Colon (tissue), 2 donors: ENCODE results near the gene DIAPH1.

Source experiments
- FAIRE-seq: peaks from 2 replicates; lab custom pipeline; 2012; peaks lifted over from hg19 to GRCh38; lab: Jason Lieb, UNC
- donor health status: control.
- donor health status: control.

DIAPH1 gene

DNA sequence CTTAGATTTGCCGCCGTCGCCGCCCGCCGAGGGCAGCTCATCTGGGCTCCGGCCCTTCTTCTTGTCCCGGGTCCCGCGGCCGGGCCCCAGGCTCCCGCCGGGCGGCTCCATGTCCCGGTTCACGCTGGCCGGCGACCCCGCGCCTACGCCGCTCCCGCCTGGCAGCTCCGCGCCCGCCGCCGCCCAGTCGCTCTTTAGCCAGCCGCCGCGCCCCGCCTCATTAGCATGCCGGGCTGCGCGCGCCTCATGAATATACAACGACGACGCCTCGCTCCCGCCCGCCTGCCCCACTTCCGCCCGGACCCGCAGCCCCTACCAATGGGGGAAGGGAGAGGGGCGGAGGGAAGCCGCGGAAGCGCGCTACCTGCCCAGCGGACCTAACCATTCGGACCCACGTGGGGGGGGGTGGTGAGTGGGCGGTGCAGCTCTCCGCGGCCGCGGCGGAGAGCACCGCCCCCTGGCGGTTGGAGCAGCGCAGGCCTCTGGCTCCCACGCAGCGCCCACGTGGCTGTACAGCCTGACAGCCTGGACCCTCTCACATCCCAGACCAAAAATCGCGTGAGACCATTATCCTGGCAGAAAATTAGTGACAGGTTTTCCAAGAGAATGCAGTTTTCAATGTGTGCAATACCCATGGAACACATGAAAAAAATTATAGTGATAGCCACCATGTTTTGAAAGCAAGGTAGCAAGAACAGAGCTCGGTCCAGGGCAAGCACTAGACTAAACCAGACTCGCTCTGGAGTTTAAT, at the start of gene DIAPH1:
Gene DIAPH1 (minus strand): TSS at position 197 of the 751 bp plus-strand sequence. CDS start 86 bp downstream, at position 111.
- no peak for FAIRE-seq

DNA sequence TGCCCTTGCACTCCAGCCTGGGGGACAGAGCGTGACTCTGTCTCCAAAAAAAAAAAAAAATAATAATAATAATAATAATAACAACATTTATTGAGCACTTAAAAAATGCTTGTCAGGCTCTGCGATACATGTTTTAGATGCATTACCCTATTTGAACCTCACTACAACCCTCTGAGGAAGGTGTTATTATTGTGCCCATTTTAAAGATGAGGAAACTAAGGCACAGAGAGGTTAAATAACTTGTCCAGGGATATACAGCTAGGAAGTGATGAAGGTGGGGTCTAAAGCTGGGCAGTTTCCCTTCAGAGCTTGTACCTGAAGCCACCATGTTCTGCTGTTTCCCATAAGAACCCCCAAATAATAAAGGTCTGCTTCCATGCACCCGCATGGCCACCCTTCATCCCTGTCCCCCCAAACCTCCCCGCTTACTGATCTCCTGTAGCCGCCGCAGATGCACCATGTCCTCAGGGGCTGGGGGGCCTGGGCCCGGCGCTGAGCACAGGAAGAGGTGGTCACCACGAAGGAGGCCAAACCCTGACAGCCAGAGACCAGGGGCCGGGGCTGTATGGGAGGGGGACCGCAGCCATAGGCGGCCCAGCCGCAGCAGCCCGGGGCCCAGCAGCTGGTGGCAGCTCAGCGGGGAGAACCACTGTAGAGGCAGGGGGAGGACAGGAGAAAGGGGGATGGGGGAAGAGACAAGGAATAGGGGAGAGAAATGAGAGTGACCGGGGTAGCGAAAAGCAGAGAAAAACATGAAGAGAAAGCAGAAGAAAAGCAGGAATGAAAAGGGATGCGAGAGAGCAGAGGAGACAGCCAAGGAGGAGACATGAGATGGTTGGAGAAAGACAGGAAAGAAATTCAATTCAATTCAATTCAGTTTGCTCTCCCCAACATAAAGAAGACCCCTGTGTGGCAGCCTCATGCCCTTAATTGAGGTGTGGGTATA, 47.5 kb upstream of the DIAPH1 start:
- no peak for FAIRE-seq

DNA sequence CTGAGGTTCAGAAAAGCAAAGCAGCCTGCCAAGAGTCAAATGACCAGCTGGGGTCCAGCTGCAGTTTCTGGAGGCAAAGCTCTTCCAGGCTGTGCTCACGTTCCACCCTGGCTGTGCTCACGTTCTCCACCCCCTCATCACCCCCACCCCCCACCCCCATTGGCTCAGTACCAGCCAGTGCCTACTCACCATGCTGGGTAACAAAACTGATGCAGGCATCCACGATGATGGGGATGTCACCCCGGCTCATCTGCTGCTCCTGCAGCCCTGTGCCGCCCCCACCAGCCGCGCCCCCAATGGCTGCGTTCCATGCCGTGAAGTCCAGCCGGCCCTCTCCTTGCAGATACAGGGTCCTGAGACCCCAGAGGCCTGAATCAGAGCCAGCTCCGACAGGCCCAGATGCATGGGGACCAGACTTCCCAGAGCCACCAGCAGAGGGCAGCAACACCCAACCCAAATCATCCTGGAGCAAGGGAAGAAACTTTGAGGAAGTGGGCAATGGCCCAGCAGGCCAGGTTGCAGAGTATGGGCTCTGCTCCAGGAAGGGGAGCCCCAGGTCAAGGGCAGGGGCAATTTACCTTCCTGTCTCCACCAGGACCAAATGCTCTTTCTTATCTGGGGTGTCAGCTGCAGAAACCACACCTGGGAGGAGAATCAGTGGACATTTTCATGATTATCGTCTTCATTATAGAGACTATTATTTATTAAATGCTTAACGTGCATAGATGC, 46.1 kb upstream of the DIAPH1 start:
- no peak for FAIRE-seq

DNA sequence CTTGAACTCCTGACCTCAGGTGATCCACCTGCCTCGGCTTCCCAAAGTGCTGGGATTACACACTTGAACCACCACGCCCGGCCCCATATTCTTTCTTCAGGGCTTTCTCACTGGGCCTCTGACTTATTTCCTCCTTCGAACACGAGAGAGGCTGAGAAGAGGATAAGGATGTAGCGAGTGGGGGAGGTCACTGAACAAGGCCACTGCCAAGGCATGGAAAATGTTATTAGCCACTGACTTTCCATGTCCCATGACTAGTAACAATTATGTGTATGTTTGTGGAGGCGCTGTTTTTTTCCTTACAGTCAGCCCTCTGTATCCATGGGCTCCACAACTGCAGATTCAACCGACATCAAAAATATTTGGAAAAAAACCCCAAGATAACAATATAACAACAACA, 44.7 kb upstream of the DIAPH1 start:
- no peak for FAIRE-seq

DNA sequence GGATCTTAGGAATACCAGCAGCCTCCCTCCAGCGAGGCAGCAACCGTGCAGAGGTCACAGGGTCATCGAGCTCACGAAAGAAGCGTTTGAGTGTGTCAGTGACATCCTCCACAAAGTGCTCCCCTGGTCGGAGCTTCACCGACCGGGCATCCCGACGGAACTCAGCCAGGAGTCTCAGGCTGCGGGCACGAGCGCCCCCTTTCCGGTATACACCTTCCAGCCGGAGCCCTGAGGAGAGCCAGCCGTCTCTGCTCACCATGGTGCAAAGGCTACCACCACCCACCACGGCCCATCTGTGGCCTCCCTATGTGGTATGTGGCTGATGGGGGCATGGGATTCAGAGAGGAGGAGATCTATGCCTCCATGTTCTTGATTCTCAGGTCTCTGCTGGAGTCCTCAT, 43.2 kb upstream of the DIAPH1 start:
- no peak for FAIRE-seq

DNA sequence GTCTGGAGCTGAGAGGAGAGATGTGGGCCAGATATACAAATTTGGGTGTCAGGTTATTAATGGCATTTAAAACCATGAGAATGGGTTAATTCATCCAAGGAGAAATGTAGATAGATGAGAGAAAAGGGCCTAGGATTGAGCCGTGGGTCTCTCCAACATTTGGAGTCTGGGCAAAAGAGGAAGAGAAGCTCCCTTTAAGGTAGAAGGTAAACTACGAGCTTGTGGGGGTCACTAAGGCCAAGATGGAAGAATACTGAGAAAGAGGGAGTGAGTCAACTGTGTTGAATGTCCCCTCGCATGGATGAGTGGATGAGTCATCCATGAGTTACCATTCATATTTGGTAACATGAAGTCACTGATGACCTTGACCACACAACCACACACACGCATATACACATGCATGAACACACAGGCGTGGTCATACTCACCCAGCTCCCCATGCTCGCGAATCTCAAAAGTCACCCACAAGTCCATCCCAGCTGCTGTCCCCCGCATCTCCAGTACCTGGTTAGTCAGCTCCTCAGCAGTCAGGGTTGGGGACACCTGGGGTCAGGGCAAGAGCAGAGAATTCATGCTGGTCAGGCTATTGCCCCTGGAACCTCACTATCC, 39.2 kb upstream of the DIAPH1 start:
- no peak for FAIRE-seq

DNA sequence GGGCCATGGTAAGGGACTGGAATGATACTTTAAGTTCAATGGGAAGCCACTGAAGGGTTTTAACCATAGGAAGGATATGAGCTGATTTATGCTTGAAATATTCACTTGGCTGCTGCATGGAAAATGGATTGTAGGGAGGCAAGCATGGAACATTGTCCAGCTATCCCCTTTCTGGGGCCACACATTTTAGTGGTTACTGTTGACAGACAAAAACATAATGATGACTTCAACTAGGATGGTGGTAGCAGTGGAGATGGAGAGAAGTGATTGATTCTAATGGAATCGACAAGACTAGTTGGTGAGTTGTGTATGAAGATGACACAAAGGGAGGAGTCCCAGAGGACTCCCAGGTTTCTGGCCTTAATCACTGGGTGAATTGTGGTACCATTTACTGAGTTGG, 38.6 kb upstream of the DIAPH1 start:
- no peak for FAIRE-seq

DNA sequence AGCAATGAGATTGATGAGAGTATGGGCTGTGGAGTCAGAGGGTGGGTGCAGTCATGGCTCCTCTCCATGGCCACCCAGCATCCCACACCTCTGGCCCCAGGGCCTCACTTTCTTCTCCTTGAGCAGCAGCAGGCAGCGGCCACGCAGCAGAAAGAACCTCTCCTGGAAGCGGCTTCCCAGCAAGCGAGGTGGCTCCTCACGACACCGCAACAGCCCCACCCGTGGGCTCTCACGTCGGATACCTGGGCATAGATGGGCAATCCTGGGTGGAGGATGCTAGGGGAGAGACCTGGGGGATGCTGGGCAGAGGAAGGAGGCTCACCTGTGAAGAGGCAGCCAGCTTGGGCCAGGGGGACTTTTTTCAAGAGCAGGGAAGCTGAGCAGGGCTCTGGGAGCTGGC, 37.6 kb upstream of the DIAPH1 start:
- FAIRE-seq, result no peak

DNA sequence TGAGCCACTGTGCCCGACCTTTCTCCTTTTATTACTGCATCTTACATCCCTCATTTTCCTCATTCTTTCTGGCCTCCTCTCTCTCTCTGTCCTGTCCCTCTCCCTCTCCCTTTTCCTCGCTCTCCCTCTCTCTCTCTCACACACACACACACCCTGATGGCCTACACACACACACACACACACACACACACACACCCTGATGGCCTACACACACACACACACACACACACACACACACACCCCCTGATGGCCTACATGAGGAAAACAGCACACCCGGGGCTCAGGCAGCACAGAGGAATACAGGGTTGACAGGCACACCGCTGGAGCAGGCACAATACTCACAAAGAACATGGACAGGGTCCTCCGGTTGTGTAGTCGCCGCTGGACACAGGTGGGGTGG, 36.2 kb upstream of the DIAPH1 start:
- FAIRE-seq, result no peak

DNA sequence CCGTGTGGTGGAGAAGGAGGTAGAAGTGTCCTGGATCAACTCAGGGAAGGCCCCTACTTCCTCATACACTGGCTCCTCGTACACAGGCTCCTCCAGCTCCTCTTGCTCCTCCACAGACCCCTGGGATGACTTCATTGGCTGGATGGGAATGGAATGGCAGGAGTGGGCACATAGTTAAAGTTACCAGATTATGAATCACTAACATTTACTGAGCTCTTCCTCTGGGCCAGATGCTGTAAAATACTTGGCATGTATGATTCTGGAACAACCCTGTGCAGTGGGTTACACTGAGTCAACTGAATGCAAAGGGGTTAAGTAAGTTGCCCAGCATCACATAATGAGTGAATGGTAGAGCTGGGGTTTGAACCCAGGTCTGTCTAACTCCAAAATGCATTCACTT, 35.5 kb upstream of the DIAPH1 start:
- FAIRE-seq, result no peak

DNA sequence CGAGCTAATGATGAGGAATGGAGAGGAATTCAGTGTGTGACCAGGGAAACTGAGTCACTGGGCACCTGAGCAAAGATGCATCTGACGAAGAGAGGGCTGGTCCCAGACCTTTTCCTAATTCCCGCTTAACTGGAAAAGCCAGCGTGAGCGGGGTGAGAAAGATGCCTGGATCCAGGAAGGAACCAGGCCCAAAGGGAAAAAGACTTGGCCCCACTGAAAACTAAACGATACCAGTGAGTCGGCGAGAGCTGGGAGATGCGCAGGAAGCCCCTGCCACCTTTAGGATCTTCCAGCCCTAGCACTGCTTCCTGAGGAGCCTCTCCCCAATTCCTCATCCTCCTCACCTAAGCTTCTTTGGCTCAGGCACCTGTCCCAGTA, 32.9 kb upstream of the DIAPH1 start:
- no peak for FAIRE-seq

DNA sequence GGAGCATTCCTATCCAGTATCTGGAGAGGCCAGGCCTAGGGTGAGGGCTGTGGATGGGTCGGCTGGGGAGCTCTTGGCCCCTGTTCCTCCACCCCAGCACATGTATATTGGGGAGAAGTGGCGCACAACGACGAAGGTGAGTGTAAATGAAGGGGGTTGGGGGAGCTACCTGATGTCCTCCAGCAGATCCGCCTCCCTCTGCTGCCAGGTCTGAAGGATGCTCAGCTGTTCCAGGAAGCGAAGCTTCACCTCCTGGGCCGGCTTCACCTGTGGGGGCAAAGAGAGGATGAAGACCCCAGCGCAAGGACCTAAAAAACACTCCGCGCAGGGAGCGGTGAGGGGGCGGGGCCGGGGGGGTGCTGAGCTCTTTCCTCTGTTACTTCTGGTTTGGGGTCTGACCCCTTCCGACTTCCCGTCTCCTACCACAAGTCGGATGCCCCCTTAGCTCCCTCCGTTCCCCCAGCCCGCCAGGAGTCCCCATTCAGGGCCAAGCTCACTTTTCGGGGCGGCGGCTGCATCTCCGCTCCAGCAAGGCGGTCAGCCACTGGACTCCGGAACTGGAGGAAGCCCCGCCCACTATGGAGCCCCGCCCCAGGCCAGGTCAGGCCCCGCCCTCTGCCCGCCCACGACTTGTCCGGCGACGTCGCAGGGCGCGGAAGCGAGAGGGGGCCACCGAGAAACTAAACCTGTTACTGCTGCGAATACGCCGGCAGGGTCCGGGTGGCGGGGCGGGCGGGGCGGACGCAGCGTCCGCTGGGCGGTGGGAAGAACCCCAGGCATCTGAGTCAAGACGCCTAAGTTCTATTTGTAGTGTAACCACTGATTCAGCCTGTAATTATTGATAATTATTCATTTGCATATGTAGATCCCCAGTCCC, 32.3 kb upstream of the DIAPH1 start, which contains the start of gene FCHSD1:
Gene FCHSD1 (minus strand): TSS at position 568 of the 877 bp plus-strand sequence. CDS start 50 bp downstream, at position 518.
- FAIRE-seq, result no peak

DNA sequence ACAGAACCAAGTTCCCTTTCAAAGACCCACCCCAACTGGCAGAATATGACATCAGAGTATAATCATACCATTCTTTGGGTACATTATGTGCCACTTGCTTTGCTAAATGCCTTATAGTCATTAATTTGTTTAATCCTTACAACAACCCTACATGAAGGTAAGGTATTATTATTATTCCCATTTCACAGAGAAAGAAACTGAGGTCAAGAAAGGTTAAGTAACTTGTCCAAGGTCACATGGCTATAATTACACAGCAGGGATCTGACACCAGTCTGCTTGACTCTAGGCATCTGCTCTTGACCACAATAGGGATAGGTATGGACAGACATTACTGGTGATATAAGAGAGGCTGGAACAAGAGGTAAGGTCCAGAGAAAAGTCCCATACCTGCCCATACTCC, 31.2 kb upstream of the DIAPH1 start:
- no peak for FAIRE-seq

DNA sequence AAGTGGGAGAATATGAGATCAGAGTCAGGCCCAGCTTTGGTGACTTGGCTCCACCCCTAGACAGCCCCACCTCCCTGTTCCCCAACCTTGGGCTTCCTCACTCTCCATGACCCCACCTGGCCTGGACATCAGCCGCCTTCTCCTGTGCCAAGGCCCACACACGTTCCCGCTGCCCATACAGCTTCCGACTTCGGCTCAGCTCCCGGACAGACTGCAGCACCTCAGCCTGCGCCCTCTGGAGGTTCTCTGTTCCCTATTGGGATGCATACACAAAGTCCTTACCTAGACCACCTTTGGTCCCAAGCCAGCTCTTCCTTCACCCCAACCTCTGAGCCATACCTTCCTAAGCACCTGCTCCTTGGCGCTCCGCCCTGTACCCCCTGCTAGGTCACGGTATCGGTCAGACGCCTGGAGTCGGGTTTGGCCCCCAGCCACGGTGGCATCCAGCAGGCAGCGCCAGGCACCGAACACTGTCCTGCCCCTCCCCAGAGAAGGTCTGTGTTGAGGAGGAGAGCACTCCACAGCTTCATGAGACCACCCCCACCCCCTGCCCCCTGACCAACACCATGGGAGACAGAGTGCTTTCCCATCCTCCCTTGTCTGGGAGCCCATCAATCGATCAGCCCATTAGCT, 30.4 kb upstream of the DIAPH1 start:
- FAIRE-seq, result no peak

DNA sequence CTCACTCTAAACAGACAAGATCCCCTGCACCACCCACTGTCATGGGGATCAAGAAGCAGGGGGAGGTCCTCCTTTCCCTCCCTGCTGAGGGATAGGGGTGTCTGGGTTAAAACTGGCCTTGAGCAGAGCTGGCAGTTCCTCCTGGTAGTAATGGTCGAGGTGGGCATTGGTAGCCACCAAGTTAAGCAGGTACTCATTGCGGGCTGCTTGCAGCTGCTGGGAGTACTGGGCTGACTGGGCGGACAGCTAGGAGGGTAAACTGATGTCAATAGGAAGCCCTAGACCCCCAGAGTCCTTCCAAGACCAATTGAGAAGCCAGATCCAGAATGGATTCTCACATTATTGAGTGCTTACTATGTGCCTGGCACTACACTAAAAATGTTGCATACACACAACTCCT, 29.1 kb upstream of the DIAPH1 start:
- no peak for FAIRE-seq

DNA sequence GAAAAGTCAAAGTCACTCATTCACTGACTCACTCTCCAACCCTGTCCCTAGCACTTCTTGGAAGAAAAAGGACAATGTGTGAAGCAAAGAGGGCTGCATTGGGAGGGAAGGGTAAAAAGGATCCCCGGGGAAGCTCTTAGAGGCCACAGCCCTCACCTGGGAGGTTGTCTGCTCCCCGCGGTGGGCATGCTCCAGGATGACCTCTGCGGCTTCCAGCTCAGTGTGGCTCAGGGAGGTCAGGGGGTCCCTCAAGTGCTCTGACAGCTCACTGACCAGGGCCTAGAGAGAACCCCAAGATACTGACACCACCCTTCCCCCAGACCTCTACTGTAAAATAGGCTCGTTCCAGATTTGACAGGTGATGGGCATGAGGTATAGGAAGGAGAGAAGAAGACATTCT, 28.4 kb upstream of the DIAPH1 start:
- no peak for FAIRE-seq

DNA sequence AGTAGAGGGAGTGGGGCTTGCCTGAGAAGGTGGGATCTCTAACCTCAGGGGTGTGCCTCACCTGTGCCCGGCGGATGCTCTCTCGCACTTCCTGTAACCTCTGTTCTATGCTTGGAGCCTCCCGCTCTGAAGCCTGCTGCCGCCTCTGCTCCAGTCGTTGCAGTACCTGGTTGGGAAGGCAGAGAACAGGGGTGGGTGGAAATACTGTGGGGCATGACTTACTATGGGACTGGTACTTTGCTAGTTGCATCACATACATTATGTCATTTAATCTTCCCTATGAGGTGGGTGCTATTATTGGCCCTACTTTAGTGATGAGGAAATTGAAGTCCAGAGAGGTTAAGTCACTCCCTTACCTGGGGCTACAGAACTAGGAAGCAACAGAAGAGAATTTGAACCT, 27.2 kb upstream of the DIAPH1 start:
- FAIRE-seq, result no peak

DNA sequence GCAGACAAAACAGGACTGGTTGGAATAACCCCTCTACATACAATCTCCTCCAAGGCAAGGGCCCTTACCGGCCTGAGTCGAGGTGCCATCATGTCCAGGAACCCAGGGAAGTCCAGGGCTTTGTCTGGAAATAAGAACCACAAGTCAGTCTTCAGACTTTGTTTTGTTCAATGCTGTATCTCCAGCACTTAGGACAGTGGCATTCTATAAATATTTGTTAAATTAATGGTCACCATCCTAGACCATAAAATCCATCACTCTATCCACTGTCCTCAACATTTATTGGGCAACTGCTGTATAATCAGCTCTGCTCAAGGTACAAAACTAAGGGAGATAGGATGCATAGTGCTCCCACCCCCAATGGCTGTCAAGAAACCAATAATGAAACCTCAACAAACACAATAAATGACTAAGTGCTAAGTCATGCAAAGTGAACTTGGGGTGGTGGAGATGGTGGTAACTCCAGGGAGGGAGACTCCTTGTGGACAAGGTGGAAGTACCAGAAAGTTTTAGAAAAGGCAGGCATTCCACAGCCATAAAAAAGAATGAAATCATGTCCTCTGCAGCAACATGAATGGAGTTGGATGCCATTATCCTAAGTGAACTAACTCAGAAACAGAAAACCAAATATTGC, 23.0 kb upstream of the DIAPH1 start:
- no peak for FAIRE-seq

DNA sequence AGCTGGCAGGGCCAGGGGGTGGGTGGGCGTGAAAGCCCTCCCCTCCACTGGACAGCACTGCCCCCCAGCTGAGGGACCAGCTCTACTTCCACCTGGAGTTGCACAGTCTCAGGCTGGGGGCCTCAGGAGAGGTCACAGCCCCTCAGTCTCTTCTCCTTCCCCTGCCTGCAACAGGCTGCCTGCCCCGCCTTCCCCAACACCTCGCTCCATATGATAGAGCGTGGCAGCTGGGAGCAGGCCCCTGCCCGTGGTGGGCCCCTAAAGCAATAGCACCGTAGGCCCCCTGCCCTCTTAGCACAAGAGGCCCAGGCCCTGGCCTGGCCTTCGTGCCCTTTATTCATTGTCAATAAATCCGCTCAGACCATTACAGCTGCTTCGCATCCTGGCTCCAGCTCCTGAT, 21.9 kb upstream of the DIAPH1 start:
- no peak for FAIRE-seq

DNA sequence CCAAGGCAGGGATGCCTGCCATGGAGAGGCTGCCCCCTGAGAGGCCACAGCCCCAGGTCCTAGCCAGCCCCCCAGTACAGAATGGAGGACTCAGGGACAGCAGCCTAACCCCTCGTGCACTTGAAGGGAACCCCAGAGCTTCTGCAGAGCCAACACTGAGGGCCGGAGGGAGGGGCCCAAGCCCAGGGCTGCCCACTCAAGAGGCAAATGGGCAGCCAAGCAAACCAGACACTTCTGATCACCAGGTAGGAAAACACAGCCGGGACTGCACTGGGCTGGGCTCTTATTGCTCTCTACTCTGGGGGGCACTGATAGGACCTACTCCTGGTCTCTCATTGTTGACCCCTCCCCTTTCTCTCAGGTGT, 21.2 kb upstream of the DIAPH1 start:
- no peak for FAIRE-seq
